H9 (cell line): ENCODE data around the gene TMCO2. TPM values are rescaled to one million over a fixed set of nuclear protein-coding genes. Genes with fewer than 3 reads are reported as not detected.
A peak's percentile ranks its signal among the peaks of the same experiment; 100 is the strongest.

Experiments
- DNase-seq: peaks from one replicate; pipeline ENCODE4 v3.0.0-alpha.2; 2017
- H2AFZ ChIP-seq: one replicate; pipeline ENCODE4 v1.6.1; 2013; ENCODE audit warnings: mild to moderate bottlenecking, low read length, control low read depth, moderate library complexity
- H2AK5ac ChIP-seq: 2 replicates; pipeline ENCODE4 v1.6.1; 2013; ENCODE audit warnings: low read length, control low read depth, mixed read lengths; ENCODE audit not compliant: insufficient read length
- H2BK120ac ChIP-seq: one replicate; pipeline ENCODE4 v1.6.1; 2013; ENCODE audit warnings: low read depth, mild to moderate bottlenecking, low read length, control low read depth, inconsistent platforms; ENCODE audit not compliant: poor library complexity, severe bottlenecking
- H2BK12ac ChIP-seq: 2 replicates; pipeline ENCODE4 v1.6.1; 2013; ENCODE audit warnings: low read length, control low read depth, mixed read lengths, low read depth; ENCODE audit not compliant: insufficient read length
- H2BK15ac ChIP-seq: 2 replicates; pipeline ENCODE4 v1.6.1; 2013; ENCODE audit warnings: low read depth, low read length, control low read depth
- H2BK20ac ChIP-seq: one replicate; pipeline ENCODE4 v1.6.1; 2013; ENCODE audit warnings: low read depth, mild to moderate bottlenecking, low read length, control low read depth, inconsistent platforms; ENCODE audit not compliant: poor library complexity, severe bottlenecking
- H2BK5ac ChIP-seq: 2 replicates; pipeline ENCODE4 v1.6.1; 2013; ENCODE audit warnings: low read length, control low read depth, mixed read lengths; ENCODE audit not compliant: insufficient read length
- H3K14ac ChIP-seq: 2 replicates; pipeline ENCODE4 v1.6.1; 2013; ENCODE audit warnings: low read length, control low read depth; ENCODE audit not compliant: insufficient read depth
- H3K18ac ChIP-seq: 2 replicates; pipeline ENCODE4 v1.6.1; 2013; ENCODE audit warnings: low read depth, mild to moderate bottlenecking, mixed read lengths, low read length, control low read depth; ENCODE audit not compliant: insufficient read length
- H3K23ac ChIP-seq: 2 replicates; pipeline ENCODE4 v1.6.1; 2013; ENCODE audit warnings: low read length, control low read depth, mixed read lengths, low read depth; ENCODE audit not compliant: insufficient read length
- H3K23me2 ChIP-seq: 2 replicates; pipeline ENCODE4 v1.6.1; 2013; ENCODE audit warnings: low read depth, mild to moderate bottlenecking, mixed read lengths, low read length, control low read depth; ENCODE audit not compliant: insufficient read length, poor library complexity, severe bottlenecking
- H3K27ac ChIP-seq: 2 replicates; pipeline ENCODE4 v1.5.1; 2013; ENCODE audit warnings: low read length, control low read depth, mixed read lengths, low read depth; ENCODE audit not compliant: insufficient read length
- H3K27me3 ChIP-seq: 2 replicates; pipeline ENCODE4 v1.6.1; 2013; ENCODE audit warnings: low read length, control low read depth, inconsistent platforms; ENCODE audit not compliant: insufficient read depth
- H3K4ac ChIP-seq: 2 replicates; pipeline ENCODE4 v1.6.1; 2013; ENCODE audit warnings: low read depth, mild to moderate bottlenecking, control low read depth, inconsistent platforms, low read length, moderate library complexity
- H3K4me1 ChIP-seq: 2 replicates; pipeline ENCODE4 v1.6.1; 2013; ENCODE audit warnings: low read length, control low read depth, inconsistent platforms; ENCODE audit not compliant: insufficient read depth
- H3K4me2 ChIP-seq: 2 replicates; pipeline ENCODE4 v1.6.1; 2013; ENCODE audit warnings: low read length, control low read depth, mixed read lengths; ENCODE audit not compliant: insufficient read length, insufficient read depth
- H3K56ac ChIP-seq: 2 replicates; pipeline ENCODE4 v1.6.1; 2013; ENCODE audit warnings: low read depth, mild to moderate bottlenecking, mixed read lengths, low read length, control low read depth; ENCODE audit not compliant: insufficient read length
- H3K79me1 ChIP-seq: 2 replicates; pipeline ENCODE4 v1.6.1; 2013; ENCODE audit warnings: low read depth, mild to moderate bottlenecking, moderate library complexity, low read length, control low read depth, inconsistent platforms; ENCODE audit not compliant: insufficient read depth, poor library complexity, severe bottlenecking
- H3K79me2 ChIP-seq: 2 replicates; pipeline ENCODE4 v1.6.1; 2013; ENCODE audit warnings: low read length, control low read depth, inconsistent platforms; ENCODE audit not compliant: insufficient read depth
- H3K9ac ChIP-seq: 2 replicates; pipeline ENCODE4 v1.6.1; 2013; ENCODE audit warnings: low read length, control low read depth, mixed read lengths; ENCODE audit not compliant: insufficient read length; ENCODE audit errors: extremely low read depth
- H3K9me3 ChIP-seq: one replicate; pipeline ENCODE4 v1.6.1; 2013; ENCODE audit warnings: low read depth, low read length, inconsistent platforms; ENCODE audit not compliant: control insufficient read depth
- H3T11ph ChIP-seq: one replicate; pipeline ENCODE4 v1.6.1; 2013; ENCODE audit warnings: mild to moderate bottlenecking, low read length, control low read depth, inconsistent platforms
- H4K20me1 ChIP-seq: one replicate; pipeline ENCODE4 v1.6.1; 2013; ENCODE audit not compliant: control insufficient read depth, insufficient read length, insufficient read depth
- H4K5ac ChIP-seq: 2 replicates; pipeline ENCODE4 v1.6.1; 2013; ENCODE audit warnings: low read depth, mild to moderate bottlenecking, mixed read lengths, low read length, control low read depth; ENCODE audit not compliant: insufficient read length
- H4K8ac ChIP-seq: replicated peaks from 2 replicates; pipeline ENCODE4 v1.6.1; 2013; ENCODE audit warnings: low read length, control low read depth, mixed read lengths, low read depth; ENCODE audit not compliant: insufficient read length
- H4K91ac ChIP-seq: 2 replicates; pipeline ENCODE4 v1.6.1; 2013; ENCODE audit warnings: low read depth, mild to moderate bottlenecking, moderate library complexity, mixed read lengths, low read length, control low read depth; ENCODE audit not compliant: insufficient read length
- H3K27ac Mint-ChIP-seq, 3 experiments: 2 replicates in 2 of 3; 3 replicates in 1 of 3; pipeline ENCODE4 v1.8.0; 2020 to 2021; ENCODE audit warnings: mixed read lengths in 3 of 3, mild to moderate bottlenecking in 1 of 3, moderate library complexity in 1 of 3
- H3K27me3 Mint-ChIP-seq: 2 replicates; pipeline ENCODE4 v1.8.0; 2021; ENCODE audit warnings: low read depth, mild to moderate bottlenecking, moderate library complexity, mixed read lengths
- H3K36me3 Mint-ChIP-seq, 3 experiments: 2 replicates in 2 of 3; 3 replicates in 1 of 3; pipeline ENCODE4 v1.8.0; 2020 to 2021; ENCODE audit warnings: low read depth in 3 of 3, mixed read lengths in 3 of 3; ENCODE audit not compliant: insufficient read depth in 1 of 3
- H3K4me1 Mint-ChIP-seq, 2 experiments: 2 replicates each; pipeline ENCODE4 v1.8.0; 2020; ENCODE audit warnings: mixed read lengths in 2 of 2
- H3K4me3 Mint-ChIP-seq, 2 experiments: 2 replicates in 1 of 2; 3 replicates in 1 of 2; pipeline ENCODE4 v1.8.0; 2020 to 2021; ENCODE audit warnings: mild to moderate bottlenecking in 2 of 2, mixed read lengths in 2 of 2, moderate library complexity in 1 of 2
- H3K9me3 Mint-ChIP-seq, 2 experiments: 2 replicates in 1 of 2; 3 replicates in 1 of 2; pipeline ENCODE4 v1.8.0; 2020; ENCODE audit warnings: mild to moderate bottlenecking in 2 of 2, mixed read lengths in 2 of 2, moderate library complexity in 1 of 2
- CTCF ChIP-seq: fragments of 200-600 bp; sonication (generic); conservative IDR thresholded peaks from 3 replicates; pipeline ENCODE4 v1.8.0; 2021; ENCODE audit warnings: antibody characterized with exemption, mild to moderate bottlenecking
- WGBS: extraction: QIAGEN DNeasy Blood & Tissue Kit; methylation state at CpG from one replicate; pipeline ENCODE4 v1.1.7; 2013; ENCODE audit warnings: missing lambda C conversion rate, low lambda C conversion rate, mixed read lengths; ENCODE audit not compliant: insufficient read length; ENCODE audit errors: extremely low coverage; 5-methylcytosine and 5-hydroxymethylcytosine counted together
- total RNA-seq: library from RNA; stranded (reverse); gene quantifications from 2 replicates; pipeline ENCODE4 v1.2.1, GENCODE V29; 2021

TMCO2 gene
- total RNA-seq, 1 experiment from 2014 or later, result not detected

GRCh38 chr1:40276122-40276521 lies 28.4 kb downstream of the TMCO2 start:
- Histone ChIP-seq H2BK120ac (no peak overlapping the region), H3K4me2 (no peak overlapping the region), H2BK12ac (no peak overlapping the region), H3K23me2 (no peaks in the 10 kb centered on the region), H4K8ac (no peak overlapping the region), H3K56ac (no peak overlapping the region), H3K18ac (no peak overlapping the region), H2BK5ac (no peak overlapping the region), H2BK15ac (no peak overlapping the region), H2BK20ac (no peak overlapping the region), H2AFZ (no peak overlapping the region), H3K27me3 (no peaks in the 10 kb centered on the region), H3K79me2 (no peaks in the 10 kb centered on the region), H3K4me1 (no peaks in the 10 kb centered on the region), H3K9me3 (no peaks in the 10 kb centered on the region), H2AK5ac (no peak overlapping the region), H3K27ac (no peak overlapping the region), H3K23ac (no peak overlapping the region), H4K91ac (no peak overlapping the region), H3K9ac (no peak overlapping the region), H4K5ac (no peak overlapping the region), H4K20me1 (no peaks in the 10 kb centered on the region), H3T11ph (no peak overlapping the region), H3K14ac (no peak overlapping the region), H3K4ac (no peak overlapping the region), H3K79me1 (no peaks in the 10 kb centered on the region)
- WGBS, result no CpG with 5 or more reads among the region's 3 CpGs
- H3K4me3 Mint-ChIP-seq, result no peak overlapping the region
- H3K27ac Mint-ChIP-seq, result peak overlapping the region in 2 of 3 experiments; percentile 16 to 82; a peak in 4 of 7 replicates
- TF ChIP-seq CTCF, result no peak
- no peak for DNase-seq
- H3K4me1 Mint-ChIP-seq, result peaks cover 4 to 8% of the 10 kb centered on the region in 2 experiments; a peak in 2 of 4 replicates
- H3K36me3 Mint-ChIP-seq, result peaks cover 7 to 51% (median 40%) of the 10 kb centered on the region in 3 experiments; a peak in 6 of 7 replicates
- no peaks in the 10 kb centered on the region for H3K27me3 Mint-ChIP-seq
- no peaks in the 10 kb centered on the region; a peak in 1 of 5 replicates for H3K9me3 Mint-ChIP-seq
